ENCODE measurements around the gene DOCK9. TPM values are rescaled to one million over a fixed set of nuclear protein-coding genes. Genes with fewer than 3 reads are reported as not detected.

The DOCK9 gene
- total and polyA plus RNA-seq, 2 donors (not counting 1 experiment from before 2014, with no cell fraction given): 18.5 to 28.0 TPM

DNA sequence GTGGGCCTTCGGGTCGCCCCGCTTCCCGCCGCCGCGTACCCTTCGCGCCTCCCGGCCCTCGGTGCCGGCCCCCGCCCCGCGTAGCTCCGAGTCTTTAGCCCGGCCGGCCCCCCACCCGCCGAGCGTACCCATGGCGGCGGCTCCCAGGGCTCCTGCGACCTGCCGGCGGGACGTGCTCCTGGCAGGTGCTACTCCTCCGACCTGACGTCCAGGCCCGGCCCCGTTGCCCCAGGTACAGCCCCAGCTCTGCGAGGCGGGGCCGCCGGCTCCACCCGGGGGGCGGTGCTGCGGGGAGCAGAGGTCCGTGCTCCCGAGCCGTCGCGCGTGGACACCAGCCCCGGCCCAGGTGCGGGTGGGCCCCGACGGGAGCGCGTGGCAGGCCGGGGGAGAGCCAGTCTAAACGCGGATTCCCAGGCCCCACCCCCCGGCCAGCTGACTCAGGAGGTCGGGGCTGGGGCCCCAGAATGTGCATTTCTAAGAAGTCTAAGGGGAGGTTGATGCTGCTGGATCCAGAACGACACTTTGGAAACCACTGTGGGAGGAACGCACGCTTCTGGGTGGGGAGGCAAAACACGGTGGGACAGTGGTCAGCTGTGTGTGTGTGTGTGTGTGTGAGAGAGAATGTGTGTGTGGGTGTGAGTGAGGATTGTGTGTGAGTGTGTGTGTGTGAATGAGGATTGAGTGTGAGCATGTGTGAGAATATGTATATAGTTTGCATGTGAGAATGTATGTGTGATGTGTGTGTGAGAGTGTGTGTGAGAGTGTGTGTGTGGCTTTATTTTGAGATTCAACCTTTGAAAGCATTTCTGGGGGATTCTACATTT is 225.2 kb downstream of the DOCK9 start, which contains the start of gene SLC15A1:
Gene SLC15A1, minus strand, starts transcription at position 206 of the 824 bp plus-strand sequence. Its CDS starts 74 bp downstream, at position 132.
- Mint-ChIP-seq H3K4me3 (no peak within 1 kb of the TSS), H3K4me1 (no peaks in the 10 kb centered on the region), H3K27ac (no peak within 1 kb of the TSS), H3K9me3 (ENCODE audit: insufficient read depth) (no peaks in the 10 kb centered on the region), H3K27me3 (peaks cover 56% of the 10 kb centered on the region)
- Histone ChIP-seq H3K4me2 (replicated peaks; ENCODE audit: low read depth, low read length, poor library complexity, severe bottlenecking) (peak within 1 kb of the TSS; percentile 19), H3K27me3 (replicated peaks in 1 of 4; ENCODE audit: control extremely low read depth in 1 of 4, control insufficient read depth in 3 of 4, insufficient read depth in 4 of 4, low read length in 3 of 4) (peaks cover 0 to 20% (median 8%) of the 10 kb centered on the region in 4 experiments), H2AFZ (ENCODE audit: insufficient read depth, low read depth, low read length, poor library complexity, severe bottlenecking) (no peak within 1 kb of the TSS), H3K4me1 (ENCODE audit: control insufficient read depth in 2 of 2, insufficient read depth in 2 of 2, low read length in 2 of 2) (peaks cover 3 to 6% of the 10 kb centered on the region in 2 donors), H3K36me3 (replicated peaks in 1 of 2; ENCODE audit: control extremely low read depth in 1 of 2, control insufficient read depth in 1 of 2, extremely low read depth in 1 of 2, insufficient read depth in 2 of 2, low read length in 1 of 2) (no peaks in the 10 kb centered on the region), H3K9ac (ENCODE audit: low read length) (no peak within 1 kb of the TSS), H3K9me3 (ENCODE audit: control extremely low read depth in 1 of 3, control insufficient read depth in 2 of 3, insufficient read depth in 1 of 3, low read length in 2 of 3) (peaks cover 0 to 8% (median 0%) of the 10 kb centered on the region in 3 donors), H3K4me3 (ENCODE audit: control extremely low read depth in 1 of 5, extremely low read depth in 1 of 5, insufficient read depth in 1 of 5, low read depth in 2 of 5, low read length in 4 of 5) (no peak within 1 kb of the TSS), H3K27ac (ENCODE audit: low read length in 2 of 2) (no peak within 1 kb of the TSS), H3K79me2 (ENCODE audit: control insufficient read depth, insufficient read depth, low read length) (no peaks in the 10 kb centered on the region), H4K20me1 (ENCODE audit: control insufficient read depth, insufficient read depth, low read length, poor library complexity, severe bottlenecking) (no peaks in the 10 kb centered on the region)
- CTCF ChIA-PET: no interaction called here
- TF ChIP-seq EZH2 (IDR thresholded peaks at IDR 0.05; ENCODE audit: borderline replicate concordance, insufficient read depth, low read depth, low read length, poor library complexity, severe bottlenecking): no peak
- TF ChIP-seq CTCF (IDR thresholded peaks at IDR 0.05): no peak
- intact Hi-C loops (cut with micrococcal nuclease): no loop called here
- POLR2A ChIA-PET: no interaction called here
- DNase-seq (no peak), ATAC-seq (ENCODE audit: low read depth) (no peak)
- 15% methylated on average over 59 of the region's 59 CpGs for WGBS (ENCODE audit: insufficient coverage)

DNA sequence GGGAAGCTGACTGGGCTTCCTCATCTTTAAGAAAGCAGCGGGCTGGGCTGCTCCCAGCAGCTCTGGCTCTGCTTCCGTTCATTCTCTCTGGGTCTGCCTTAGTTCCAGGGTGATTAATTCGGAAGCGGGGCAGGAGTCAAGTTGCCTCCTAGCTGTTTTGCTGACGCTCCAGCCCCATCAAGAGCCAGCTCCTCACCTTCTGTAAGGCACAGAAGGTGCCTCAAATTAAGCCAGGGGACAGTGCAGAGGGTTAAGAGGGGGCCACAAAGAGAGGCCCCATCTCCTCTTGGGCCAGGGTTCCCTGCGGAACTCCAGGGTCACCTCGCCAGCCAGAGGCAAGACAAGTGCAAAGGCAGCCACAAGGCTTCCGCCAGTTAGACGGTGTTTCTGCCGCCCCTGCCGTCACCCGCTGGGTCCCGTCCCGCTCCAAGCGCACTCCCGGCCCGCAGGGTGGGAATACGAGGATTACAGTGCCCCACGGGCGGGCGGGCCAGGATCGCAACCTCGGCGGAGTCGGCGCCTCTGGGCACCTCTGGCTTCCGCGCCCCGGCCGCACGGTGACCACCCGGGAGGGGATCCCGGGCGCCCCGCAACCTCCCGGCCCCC is 225.9 kb downstream of the DOCK9 start:
- Histone ChIP-seq H3K9ac (ENCODE audit: low read length) (no peak overlapping the region), H3K9me3 (ENCODE audit: control extremely low read depth in 1 of 3, control insufficient read depth in 2 of 3, insufficient read depth in 1 of 3, low read length in 2 of 3) (peaks cover 0 to 8% (median 0%) of the 10 kb centered on the region in 3 donors), H3K27me3 (replicated peaks in 1 of 4; ENCODE audit: control extremely low read depth in 1 of 4, control insufficient read depth in 3 of 4, insufficient read depth in 4 of 4, low read length in 3 of 4) (peaks cover 0 to 20% (median 8%) of the 10 kb centered on the region in 4 experiments), H3K4me3 (ENCODE audit: control extremely low read depth in 1 of 5, extremely low read depth in 1 of 5, insufficient read depth in 1 of 5, low read depth in 2 of 5, low read length in 4 of 5) (no peak overlapping the region), H4K20me1 (ENCODE audit: control insufficient read depth, insufficient read depth, low read length, poor library complexity, severe bottlenecking) (no peaks in the 10 kb centered on the region), H3K4me2 (replicated peaks; ENCODE audit: low read depth, low read length, poor library complexity, severe bottlenecking) (peak overlapping the region; percentile 19), H3K27ac (ENCODE audit: low read length in 2 of 2) (no peak overlapping the region), H3K36me3 (replicated peaks in 1 of 2; ENCODE audit: control extremely low read depth in 1 of 2, control insufficient read depth in 1 of 2, extremely low read depth in 1 of 2, insufficient read depth in 2 of 2, low read length in 1 of 2) (no peaks in the 10 kb centered on the region), H3K4me1 (ENCODE audit: control insufficient read depth in 2 of 2, insufficient read depth in 2 of 2, low read length in 2 of 2) (peaks cover 3 to 6% of the 10 kb centered on the region in 2 donors), H2AFZ (ENCODE audit: insufficient read depth, low read depth, low read length, poor library complexity, severe bottlenecking) (no peak overlapping the region), H3K79me2 (ENCODE audit: control insufficient read depth, insufficient read depth, low read length) (no peaks in the 10 kb centered on the region)
- TF ChIP-seq CTCF (IDR thresholded peaks at IDR 0.05): no peak
- no peak for TF ChIP-seq EZH2 (IDR thresholded peaks at IDR 0.05; ENCODE audit: borderline replicate concordance, insufficient read depth, low read depth, low read length, poor library complexity, severe bottlenecking)
- intact Hi-C loops (cut with micrococcal nuclease): no loop called here
- peaks cover 55% of the 10 kb centered on the region for H3K27me3 Mint-ChIP-seq
- H3K9me3 Mint-ChIP-seq (ENCODE audit: insufficient read depth): no peaks in the 10 kb centered on the region
- no peak overlapping the region for H3K27ac Mint-ChIP-seq
- WGBS (ENCODE audit: insufficient coverage): 7% methylated on average over 35 of the region's 36 CpGs
- no peak overlapping the region for H3K4me3 Mint-ChIP-seq
- no peaks in the 10 kb centered on the region for H3K4me1 Mint-ChIP-seq
- POLR2A ChIA-PET: no interaction called here
- ATAC-seq (ENCODE audit: low read depth) (no peak), DNase-seq (no peak)
- CTCF ChIA-PET: no interaction called here
